ENCODE measurements around the gene RABEP2. TPM values are rescaled to one million over a fixed set of nuclear protein-coding genes. Genes with fewer than 3 reads are reported as not detected.
"Not testable (repeated sequence)": the region's sequence is repeated elsewhere in the genome, so short reads cannot be mapped to it uniquely, and the experiment has no call there.

RABEP2 gene
- total RNA-seq, 2 experiments from 2014 or later: 84.8 to 87.2 TPM

DNA sequence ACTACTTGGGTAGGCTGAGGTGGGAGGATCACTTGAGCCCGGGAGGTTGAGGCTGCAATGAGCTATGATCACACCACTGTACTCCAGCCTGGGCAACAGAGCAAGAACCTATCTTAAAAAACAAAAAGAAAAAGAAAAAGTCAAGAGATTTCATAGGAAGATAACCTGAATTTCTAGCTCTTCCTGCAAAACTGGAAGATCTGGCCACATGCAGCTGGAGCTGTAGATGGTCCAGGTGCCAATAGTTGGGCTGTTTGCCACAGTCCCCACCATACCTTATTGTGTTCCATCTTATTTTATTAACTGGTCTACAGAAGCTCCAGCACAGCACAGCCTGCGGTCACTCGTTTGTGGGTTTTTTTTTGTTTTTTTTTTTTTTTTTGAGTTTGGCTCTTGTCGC lies 31.7 kb downstream of the RABEP2 start:
- no peak overlapping the region for H3K4me3 ChIP-seq (ENCODE audit: low read depth, low read length, poor library complexity, severe bottlenecking)
- intact Hi-C loops (cut with micrococcal nuclease; ENCODE audit: unreplicated experiment): no loop called here
- peaks cover 28% of the 10 kb centered on the region; the same call in 1 of the 2 replicates for H3K36me3 ChIP-seq (ENCODE audit: insufficient read depth, low read length)
- no peak overlapping the region for H2AFZ ChIP-seq (ENCODE audit: low read length)
- ChIA-PET CTCF (ENCODE audit: unreplicated experiment) (no interaction called here), POLR2A (interaction anchor here (0.7 to 0.9 kb wide), 3 partner anchors 12 to 40 kb away, joined by 3 to 9 read pairs (median 4); no protein-coding TSS in a partner anchor)
- H4K20me1 ChIP-seq (ENCODE audit: insufficient read depth, low read length): no peaks in the 10 kb centered on the region
- no peaks in the 10 kb centered on the region for H3K9me3 ChIP-seq (ENCODE audit: low read length)
- no TSS peak for BruUV-seq (replicated peaks)
- H3K27ac ChIP-seq (ENCODE audit: low read depth, low read length, poor library complexity, severe bottlenecking): no peak overlapping the region
- no peak overlapping the region for H3K4me2 ChIP-seq (ENCODE audit: low read length)
- no peaks in the 10 kb centered on the region for H3K4me1 ChIP-seq (ENCODE audit: insufficient read depth, low read length, poor library complexity, severe bottlenecking)
- H3K9me2 ChIP-seq (ENCODE audit: insufficient read depth, low read length): no peaks in the 10 kb centered on the region
- TF ChIP-seq, protein P1, sequence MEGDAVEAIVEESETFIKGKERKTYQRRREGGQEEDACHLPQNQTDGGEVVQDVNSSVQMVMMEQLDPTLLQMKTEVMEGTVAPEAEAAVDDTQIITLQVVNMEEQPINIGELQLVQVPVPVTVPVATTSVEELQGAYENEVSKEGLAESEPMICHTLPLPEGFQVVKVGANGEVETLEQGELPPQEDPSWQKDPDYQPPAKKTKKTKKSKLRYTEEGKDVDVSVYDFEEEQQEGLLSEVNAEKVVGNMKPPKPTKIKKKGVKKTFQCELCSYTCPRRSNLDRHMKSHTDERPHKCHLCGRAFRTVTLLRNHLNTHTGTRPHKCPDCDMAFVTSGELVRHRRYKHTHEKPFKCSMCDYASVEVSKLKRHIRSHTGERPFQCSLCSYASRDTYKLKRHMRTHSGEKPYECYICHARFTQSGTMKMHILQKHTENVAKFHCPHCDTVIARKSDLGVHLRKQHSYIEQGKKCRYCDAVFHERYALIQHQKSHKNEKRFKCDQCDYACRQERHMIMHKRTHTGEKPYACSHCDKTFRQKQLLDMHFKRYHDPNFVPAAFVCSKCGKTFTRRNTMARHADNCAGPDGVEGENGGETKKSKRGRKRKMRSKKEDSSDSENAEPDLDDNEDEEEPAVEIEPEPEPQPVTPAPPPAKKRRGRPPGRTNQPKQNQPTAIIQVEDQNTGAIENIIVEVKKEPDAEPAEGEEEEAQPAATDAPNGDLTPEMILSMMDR (conservative IDR thresholded peaks at IDR 0.05; ENCODE audit: low read length): no peak
- no peak for TF ChIP-seq EZH2phosphoT487 (IDR thresholded peaks at IDR 0.05; ENCODE audit: borderline replicate concordance, low read depth, low read length)
- DNase-seq (ENCODE audit: low spot score): no peak
- no peaks in the 10 kb centered on the region for H3K79me2 ChIP-seq (ENCODE audit: insufficient read depth, low read depth, low read length)

DNA sequence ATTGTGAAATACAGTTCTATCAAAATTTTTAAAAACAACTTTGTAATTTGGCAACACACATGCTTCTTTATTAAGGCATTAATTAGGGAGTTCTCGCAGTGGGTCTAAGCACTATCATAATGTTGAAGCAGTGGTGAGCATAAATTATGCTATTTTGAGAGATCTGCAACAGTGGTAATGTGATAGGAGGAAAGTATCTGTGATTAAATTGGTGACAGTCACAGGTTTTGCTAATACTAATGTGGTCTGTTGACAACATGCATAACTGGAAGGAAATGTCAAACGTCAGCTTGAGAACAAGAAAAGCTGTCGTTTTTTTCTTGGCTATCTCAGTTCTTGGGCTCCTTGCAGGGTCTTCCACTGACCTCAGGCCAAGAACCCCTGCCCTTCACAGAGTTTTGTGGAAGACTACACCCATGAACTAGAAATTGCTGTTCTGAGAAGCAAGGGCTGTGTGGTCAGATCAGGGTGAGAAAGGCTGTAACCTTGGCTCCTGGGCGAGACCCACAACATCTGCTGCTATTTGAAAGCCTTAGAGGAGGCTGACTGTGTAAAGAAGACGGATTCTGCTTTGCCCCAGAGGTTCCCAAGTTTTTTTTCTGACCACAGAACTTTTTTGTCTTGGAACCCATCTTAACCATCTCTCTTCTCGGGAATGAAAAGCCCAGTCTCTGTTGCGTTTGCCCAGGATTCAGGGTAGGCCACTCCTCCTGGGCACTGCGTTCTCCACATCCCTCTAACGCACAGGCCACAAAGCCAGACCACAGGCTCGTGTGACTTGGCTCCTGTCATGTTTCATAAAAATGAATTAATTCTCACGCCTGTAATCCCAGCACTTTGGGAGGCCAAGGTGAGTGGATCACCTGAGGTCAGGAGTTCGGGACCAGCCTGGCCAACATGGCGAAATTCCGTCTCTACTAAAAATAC lies 32.8 kb downstream of the RABEP2 start:
- H3K9me2 ChIP-seq (ENCODE audit: insufficient read depth, low read length): no peaks in the 10 kb centered on the region
- H3K36me3 ChIP-seq (ENCODE audit: insufficient read depth, low read length): peaks cover 20% of the 10 kb centered on the region; the same call in 1 of the 2 replicates
- H3K27ac ChIP-seq (ENCODE audit: low read depth, low read length, poor library complexity, severe bottlenecking): no peak overlapping the region
- no peaks in the 10 kb centered on the region for H3K79me2 ChIP-seq (ENCODE audit: insufficient read depth, low read depth, low read length)
- no peak for DNase-seq (ENCODE audit: low spot score)
- TSS peak; percentile 50 for BruUV-seq (replicated peaks)
- ChIA-PET POLR2A (interaction anchor here (0.8 kb wide), 1 partner anchor 35 kb away, joined by 3 read pairs; no protein-coding TSS in a partner anchor), CTCF (ENCODE audit: unreplicated experiment) (no interaction called here)
- intact Hi-C loops (cut with micrococcal nuclease; ENCODE audit: unreplicated experiment): no loop called here
- no peak for TF ChIP-seq EZH2phosphoT487 (IDR thresholded peaks at IDR 0.05; ENCODE audit: borderline replicate concordance, low read depth, low read length)
- TF ChIP-seq, protein P1 (conservative IDR thresholded peaks at IDR 0.05; ENCODE audit: low read length): no peak
- no peak overlapping the region for H3K4me3 ChIP-seq (ENCODE audit: low read depth, low read length, poor library complexity, severe bottlenecking)
- no peak overlapping the region for H2AFZ ChIP-seq (ENCODE audit: low read length)
- no peak overlapping the region for H3K4me2 ChIP-seq (ENCODE audit: low read length)
- H3K9me3 ChIP-seq (ENCODE audit: low read length): no peaks in the 10 kb centered on the region
- H3K4me1 ChIP-seq (ENCODE audit: insufficient read depth, low read length, poor library complexity, severe bottlenecking): no peaks in the 10 kb centered on the region
- H4K20me1 ChIP-seq (ENCODE audit: insufficient read depth, low read length): no peaks in the 10 kb centered on the region

- H2AFZ ChIP-seq (ENCODE audit: low read length); H3K4me1 ChIP-seq (ENCODE audit: insufficient read depth, low read length, poor library complexity, severe bottlenecking); H3K4me2 ChIP-seq (ENCODE audit: low read length); CTCF ChIA-PET (ENCODE audit: unreplicated experiment); H3K79me2 ChIP-seq (ENCODE audit: insufficient read depth, low read depth, low read length); DNase-seq (ENCODE audit: low spot score); H3K4me3 ChIP-seq (ENCODE audit: low read depth, low read length, poor library complexity, severe bottlenecking); H3K9me3 ChIP-seq (ENCODE audit: low read length); intact Hi-C loops (cut with micrococcal nuclease; ENCODE audit: unreplicated experiment); H4K20me1 ChIP-seq (ENCODE audit: insufficient read depth, low read length); H3K27ac ChIP-seq (ENCODE audit: low read depth, low read length, poor library complexity, severe bottlenecking); H3K9me2 ChIP-seq (ENCODE audit: insufficient read depth, low read length); BruUV-seq (replicated peaks): not testable (repeated sequence)
- POLR2A ChIA-PET: interaction anchor here (0.6 to 0.7 kb wide), 2 partner anchors 37 to 63 kb away, joined by 4 to 12 read pairs; no protein-coding TSS in a partner anchor
- peaks cover 16% of the 10 kb centered on the region; the same call in 1 of the 2 replicates for H3K36me3 ChIP-seq (ENCODE audit: insufficient read depth, low read length)
Observed at GRCh38 chr16:28890355-28890754, 34.7 kb downstream of the RABEP2 start.

Data from OCI-LY7 (cell line).